ENCODE measurements around the gene C1orf232.

Gene C1orf232

DNA sequence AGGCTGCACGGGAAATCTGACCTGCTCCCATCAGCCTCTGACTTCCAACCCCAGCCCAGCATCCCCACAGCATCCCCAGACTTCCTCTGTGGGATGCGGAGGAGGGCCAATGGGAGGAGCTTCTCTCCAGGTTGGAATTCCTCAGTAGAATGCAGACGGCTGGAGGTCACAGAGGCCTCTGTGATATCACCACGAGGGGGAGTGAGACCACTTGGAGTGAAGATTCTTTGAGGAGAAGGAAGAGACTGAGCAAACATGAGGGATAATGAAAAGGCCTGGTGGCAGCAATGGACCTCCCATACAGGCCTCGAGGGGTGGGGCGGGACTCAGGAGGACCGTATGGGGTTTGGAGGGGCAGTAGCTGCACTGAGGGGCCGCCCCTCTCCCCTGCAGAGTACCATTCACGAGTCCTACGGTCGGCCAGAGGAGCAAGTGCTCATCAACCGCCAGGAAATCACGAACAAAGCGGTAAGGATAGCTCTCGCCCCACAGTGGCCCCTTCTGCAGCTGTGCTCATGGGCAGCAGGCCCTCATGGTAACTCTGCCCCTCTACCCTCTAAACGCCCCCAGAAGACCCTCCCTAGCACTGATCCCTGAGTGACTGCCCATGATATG, 21.7 kb upstream of the C1orf232 start, which contains the start of gene CATSPER4:
Gene CATSPER4 (plus strand): TSS at position 230 of the 615 bp plus-strand sequence. CDS start 26 bp downstream, at position 256.
- Histone ChIP-seq H3K27me3 (ENCODE audit: insufficient read depth, low read length) (no peaks in the 10 kb centered on the region), H3K4me3 (ENCODE audit: low read length) (peak within 1 kb of the TSS; percentile 11; the same call in 1 of the 2 replicates), H3K36me3 (ENCODE audit: insufficient read depth, low read depth, low read length) (0 out of 2 replicates have a peak, but pooled peaks cover 5% of the 10 kb centered on the region), H3K9ac (ENCODE audit: low read depth, low read length) (no peak within 1 kb of the TSS; the same call in 1 of the 2 replicates), H3K27ac (ENCODE audit: low read length) (no peak within 1 kb of the TSS), H3K4me1 (ENCODE audit: insufficient read depth, low read length) (peaks cover 4% of the 10 kb centered on the region; the same call in 1 of the 2 replicates), H3K9me3 (ENCODE audit: insufficient read depth, low read depth, low read length) (no peaks in the 10 kb centered on the region)

DNA sequence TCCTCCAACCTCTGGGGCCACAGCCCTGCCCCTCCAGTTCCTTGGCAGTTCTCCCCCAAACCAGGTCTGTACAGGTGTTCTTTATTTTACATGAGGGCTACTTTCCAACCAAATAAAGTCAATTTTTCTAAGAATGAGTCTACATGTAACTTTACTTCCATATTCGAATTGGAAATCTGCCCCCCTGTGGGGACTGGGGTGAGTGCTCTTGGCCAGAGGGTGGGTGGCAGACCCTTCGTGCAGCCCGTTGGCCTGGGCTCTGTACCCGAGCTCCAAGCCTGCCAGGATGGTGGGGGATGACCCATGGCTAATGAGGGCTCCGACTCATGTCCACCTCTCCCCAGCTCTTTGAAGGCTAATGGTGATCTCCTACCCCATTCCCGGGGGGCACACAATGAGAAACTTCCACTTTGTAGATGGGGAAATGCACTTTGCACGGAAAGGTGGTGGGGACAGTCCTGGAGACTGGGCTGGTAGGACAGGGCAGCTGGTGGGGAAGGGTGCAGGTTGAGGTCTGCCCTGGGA, 21.1 kb upstream of the C1orf232 start:
- H3K27me3 ChIP-seq (ENCODE audit: insufficient read depth, low read length) = no peaks in the 10 kb centered on the region
- peaks cover 4% of the 10 kb centered on the region; the same call in 1 of the 2 replicates for H3K4me1 ChIP-seq (ENCODE audit: insufficient read depth, low read length)
- H3K4me3 ChIP-seq (ENCODE audit: low read length) = no peak overlapping the region
- no peaks in the 10 kb centered on the region for H3K9me3 ChIP-seq (ENCODE audit: insufficient read depth, low read depth, low read length)
- H3K36me3 ChIP-seq (ENCODE audit: insufficient read depth, low read depth, low read length) = 0 out of 2 replicates have a peak, but pooled peaks cover 5% of the 10 kb centered on the region
- H3K27ac ChIP-seq (ENCODE audit: low read length) = no peak overlapping the region
- no peak overlapping the region for H3K9ac ChIP-seq (ENCODE audit: low read depth, low read length)

DNA sequence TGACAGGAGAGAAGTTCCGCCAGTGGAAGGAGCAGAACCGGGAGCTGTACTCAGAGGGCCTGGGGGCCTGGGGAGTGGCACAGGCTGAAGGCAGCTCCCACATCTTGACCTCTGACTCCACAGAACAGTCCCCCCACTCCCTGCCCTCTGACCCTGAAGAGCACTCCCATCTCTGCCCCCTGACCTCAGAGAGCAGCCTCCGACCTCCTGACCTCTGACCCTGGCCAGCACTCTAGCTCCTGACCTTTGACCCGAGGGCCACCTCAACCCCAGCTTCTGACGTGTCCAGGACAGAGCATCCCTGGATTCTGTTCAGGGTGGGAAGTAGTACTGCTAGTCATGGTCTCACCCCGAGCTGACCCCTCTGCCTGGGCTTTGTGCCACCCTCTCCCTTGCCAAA, 20.6 kb upstream of the C1orf232 start:
- Histone ChIP-seq H3K9me3 (ENCODE audit: insufficient read depth, low read depth, low read length) (no peaks in the 10 kb centered on the region), H3K27me3 (ENCODE audit: insufficient read depth, low read length) (no peaks in the 10 kb centered on the region), H3K4me3 (ENCODE audit: low read length) (no peak overlapping the region), H3K27ac (ENCODE audit: low read length) (no peak overlapping the region), H3K36me3 (ENCODE audit: insufficient read depth, low read depth, low read length) (0 out of 2 replicates have a peak, but pooled peaks cover 5% of the 10 kb centered on the region), H3K4me1 (ENCODE audit: insufficient read depth, low read length) (peaks cover 4% of the 10 kb centered on the region; the same call in 1 of the 2 replicates), H3K9ac (ENCODE audit: low read depth, low read length) (no peak overlapping the region)

DNA sequence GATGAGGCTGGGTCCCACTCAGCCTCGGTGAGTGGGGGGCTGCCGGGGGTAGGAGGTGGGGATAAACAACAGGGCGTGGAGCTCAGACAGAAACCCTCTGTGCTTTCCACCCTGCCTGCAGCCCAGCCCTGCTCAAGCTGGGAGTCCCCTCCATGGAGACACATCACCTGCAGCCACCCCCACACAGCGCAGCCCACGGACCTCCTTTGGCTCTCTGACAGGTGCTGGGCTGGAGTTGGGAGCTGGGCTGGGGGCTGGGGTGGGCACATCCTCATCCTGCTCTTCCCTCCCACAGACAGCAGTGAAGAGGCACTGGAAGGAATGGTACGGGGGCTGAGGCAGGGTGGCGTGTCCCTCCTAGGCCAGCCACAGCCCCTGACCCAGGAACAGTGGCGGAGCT, 19.7 kb upstream of the C1orf232 start:
- H3K9ac ChIP-seq (ENCODE audit: low read depth, low read length) = no peak overlapping the region
- H3K36me3 ChIP-seq (ENCODE audit: insufficient read depth, low read depth, low read length) = 0 out of 2 replicates have a peak, but pooled peaks cover 5% of the 10 kb centered on the region
- no peak overlapping the region for H3K27ac ChIP-seq (ENCODE audit: low read length)
- peaks cover 4% of the 10 kb centered on the region; the same call in 1 of the 2 replicates for H3K4me1 ChIP-seq (ENCODE audit: insufficient read depth, low read length)
- H3K27me3 ChIP-seq (ENCODE audit: insufficient read depth, low read length) = no peaks in the 10 kb centered on the region
- H3K9me3 ChIP-seq (ENCODE audit: insufficient read depth, low read depth, low read length) = no peaks in the 10 kb centered on the region
- H3K4me3 ChIP-seq (ENCODE audit: low read length) = no peak overlapping the region

DNA sequence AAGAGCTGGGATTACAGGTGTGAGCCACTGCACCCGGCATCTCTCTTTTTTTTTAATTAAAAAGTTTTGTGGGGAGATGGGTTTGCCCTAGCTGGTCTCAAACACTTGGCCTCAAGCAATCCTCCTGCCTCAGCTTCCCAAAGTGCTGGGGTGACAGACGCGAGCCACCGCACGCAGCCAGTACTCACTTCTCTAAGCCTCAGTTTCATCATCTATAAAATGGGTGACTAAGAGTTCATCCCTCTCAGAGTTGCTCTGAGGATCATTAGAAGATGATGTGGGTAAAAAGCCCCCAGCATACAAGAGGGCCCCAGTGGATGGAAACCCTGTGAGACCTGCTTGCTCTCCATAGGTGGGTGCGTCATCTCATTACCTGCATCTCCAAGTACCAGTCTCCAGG, 19.1 kb upstream of the C1orf232 start:
- Histone ChIP-seq H3K4me1 (ENCODE audit: insufficient read depth, low read length) (peaks cover 4% of the 10 kb centered on the region; the same call in 1 of the 2 replicates), H3K36me3 (ENCODE audit: insufficient read depth, low read depth, low read length) (0 out of 2 replicates have a peak, but pooled peaks cover 5% of the 10 kb centered on the region), H3K27ac (ENCODE audit: low read length) (no peak overlapping the region), H3K27me3 (ENCODE audit: insufficient read depth, low read length) (no peaks in the 10 kb centered on the region), H3K9ac (ENCODE audit: low read depth, low read length) (no peak overlapping the region), H3K9me3 (ENCODE audit: insufficient read depth, low read depth, low read length) (no peaks in the 10 kb centered on the region), H3K4me3 (ENCODE audit: low read length) (no peak overlapping the region)

DNA sequence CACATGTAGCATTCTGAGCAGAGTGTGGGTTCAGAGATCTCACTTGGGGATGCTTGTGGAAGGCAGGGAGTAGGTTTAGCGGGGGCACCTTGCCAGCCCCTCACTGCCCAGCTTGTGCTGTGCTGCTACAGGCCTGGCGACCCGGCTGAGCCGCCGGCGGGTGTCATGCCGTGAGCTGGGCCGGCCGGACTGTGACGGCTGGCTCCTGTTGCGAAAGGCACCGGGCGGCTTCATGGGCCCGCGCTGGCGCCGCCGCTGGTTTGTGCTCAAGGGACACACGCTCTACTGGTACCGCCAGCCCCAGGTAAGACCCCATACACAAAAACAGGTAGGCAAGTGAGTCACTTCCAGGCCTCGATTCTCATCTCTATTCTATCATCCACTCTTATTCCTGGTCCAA, 16.1 kb upstream of the C1orf232 start:
- 0 out of 2 replicates have a peak, but pooled peaks cover 18% of the 10 kb centered on the region for H3K36me3 ChIP-seq (ENCODE audit: insufficient read depth, low read depth, low read length)
- H3K9me3 ChIP-seq (ENCODE audit: insufficient read depth, low read depth, low read length) = no peaks in the 10 kb centered on the region
- H3K9ac ChIP-seq (ENCODE audit: low read depth, low read length) = no peak overlapping the region
- H3K4me3 ChIP-seq (ENCODE audit: low read length) = no peak overlapping the region
- no peak overlapping the region for H3K27ac ChIP-seq (ENCODE audit: low read length)
- no peaks in the 10 kb centered on the region for H3K4me1 ChIP-seq (ENCODE audit: insufficient read depth, low read length)
- no peaks in the 10 kb centered on the region for H3K27me3 ChIP-seq (ENCODE audit: insufficient read depth, low read length)

DNA sequence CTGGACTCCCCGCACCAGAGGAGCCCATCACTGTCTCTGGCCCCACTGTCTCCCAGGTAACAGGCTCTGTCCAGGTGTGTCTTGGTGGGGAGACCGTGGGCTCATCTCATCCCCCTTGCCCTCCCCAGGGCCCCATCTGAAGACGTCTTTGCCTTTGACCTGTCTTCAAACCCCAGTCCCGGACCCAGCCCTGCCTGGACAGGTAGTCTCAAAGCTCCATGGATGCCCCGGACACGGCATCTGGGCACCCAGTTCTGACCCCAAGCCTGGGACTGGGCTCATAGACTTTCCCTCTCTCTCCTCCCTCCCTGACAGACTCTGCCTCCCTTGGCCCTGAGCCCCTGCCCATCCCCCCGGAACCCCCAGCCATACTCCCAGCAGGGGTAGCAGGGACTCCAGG, 15.3 kb upstream of the C1orf232 start:
- no peak overlapping the region for H3K9ac ChIP-seq (ENCODE audit: low read depth, low read length)
- no peaks in the 10 kb centered on the region for H3K9me3 ChIP-seq (ENCODE audit: insufficient read depth, low read depth, low read length)
- H3K27ac ChIP-seq (ENCODE audit: low read length) = no peak overlapping the region
- 0 out of 2 replicates have a peak, but pooled peaks cover 18% of the 10 kb centered on the region for H3K36me3 ChIP-seq (ENCODE audit: insufficient read depth, low read depth, low read length)
- H3K4me3 ChIP-seq (ENCODE audit: low read length) = no peak overlapping the region
- no peaks in the 10 kb centered on the region for H3K27me3 ChIP-seq (ENCODE audit: insufficient read depth, low read length)
- no peaks in the 10 kb centered on the region for H3K4me1 ChIP-seq (ENCODE audit: insufficient read depth, low read length)

DNA sequence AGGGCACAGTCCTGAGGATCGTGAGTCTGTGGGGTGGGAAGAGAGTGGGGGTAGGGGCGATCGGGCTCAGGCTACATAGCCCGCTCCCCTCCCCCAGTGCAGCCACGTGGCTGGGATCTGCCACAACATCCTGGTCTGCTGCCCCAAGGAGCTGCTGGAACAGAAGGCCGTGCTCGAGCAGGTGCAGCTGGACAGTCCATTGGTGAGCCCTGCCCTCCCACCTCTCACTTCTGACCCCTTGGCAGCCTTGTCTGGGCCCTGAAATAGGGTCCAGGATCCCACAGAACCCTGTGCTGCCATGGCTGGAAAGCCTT, 13.6 kb upstream of the C1orf232 start:
- no peak overlapping the region for H3K4me3 ChIP-seq (ENCODE audit: low read length)
- no peaks in the 10 kb centered on the region for H3K9me3 ChIP-seq (ENCODE audit: insufficient read depth, low read depth, low read length)
- no peaks in the 10 kb centered on the region for H3K27me3 ChIP-seq (ENCODE audit: insufficient read depth, low read length)
- 0 out of 2 replicates have a peak, but pooled peaks cover 18% of the 10 kb centered on the region for H3K36me3 ChIP-seq (ENCODE audit: insufficient read depth, low read depth, low read length)
- no peaks in the 10 kb centered on the region; the same call in 1 of the 2 replicates for H3K4me1 ChIP-seq (ENCODE audit: insufficient read depth, low read length)
- H3K27ac ChIP-seq (ENCODE audit: low read length) = no peak overlapping the region
- H3K9ac ChIP-seq (ENCODE audit: low read depth, low read length) = no peak overlapping the region

DNA sequence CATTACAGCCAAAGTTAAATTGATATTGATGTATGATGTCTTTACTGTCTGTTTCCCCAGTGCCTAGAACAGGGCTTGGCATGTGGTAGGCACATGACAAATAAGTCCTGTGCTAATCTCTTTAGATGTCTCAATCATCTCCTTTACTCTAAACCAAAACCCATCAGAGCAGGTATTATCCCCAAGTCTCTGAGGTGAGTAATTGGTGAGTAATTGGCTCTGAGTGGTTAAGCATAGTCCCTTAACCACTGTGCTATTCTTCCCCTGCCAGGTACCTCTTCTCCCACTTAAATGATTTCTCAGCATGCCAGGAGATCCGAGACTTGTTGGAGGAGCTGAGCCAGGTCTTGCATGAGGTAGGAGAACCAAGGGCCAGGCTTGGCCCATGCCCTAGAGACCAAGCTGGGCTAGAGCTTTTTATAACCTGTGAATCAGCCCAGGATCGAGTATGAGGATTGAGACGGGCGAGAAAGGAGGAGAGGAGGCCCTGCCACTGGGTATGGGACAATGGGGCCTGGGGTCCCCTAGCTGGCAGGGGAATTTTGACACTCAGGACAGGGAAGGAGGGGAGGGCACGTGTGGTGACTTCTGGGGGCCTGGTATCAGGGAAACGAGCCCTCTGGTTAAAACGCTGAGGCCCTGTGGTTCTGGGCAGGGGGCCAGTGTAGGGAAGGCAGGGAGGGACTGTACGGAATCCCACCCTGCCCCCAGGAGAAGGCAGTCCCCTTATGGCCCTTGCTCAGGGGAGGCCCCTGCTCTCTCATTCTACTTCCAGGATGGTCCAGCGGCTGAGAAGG, 13.0 kb upstream of the C1orf232 start:
- H3K27me3 ChIP-seq (ENCODE audit: insufficient read depth, low read length) = no peaks in the 10 kb centered on the region
- H3K9me3 ChIP-seq (ENCODE audit: insufficient read depth, low read depth, low read length) = no peaks in the 10 kb centered on the region
- H3K9ac ChIP-seq (ENCODE audit: low read depth, low read length) = no peak overlapping the region
- H3K27ac ChIP-seq (ENCODE audit: low read length) = no peak overlapping the region
- H3K36me3 ChIP-seq (ENCODE audit: insufficient read depth, low read depth, low read length) = 0 out of 2 replicates have a peak, but pooled peaks cover 18% of the 10 kb centered on the region
- no peak overlapping the region for H3K4me3 ChIP-seq (ENCODE audit: low read length)
- no peaks in the 10 kb centered on the region; the same call in 1 of the 2 replicates for H3K4me1 ChIP-seq (ENCODE audit: insufficient read depth, low read length)

DNA sequence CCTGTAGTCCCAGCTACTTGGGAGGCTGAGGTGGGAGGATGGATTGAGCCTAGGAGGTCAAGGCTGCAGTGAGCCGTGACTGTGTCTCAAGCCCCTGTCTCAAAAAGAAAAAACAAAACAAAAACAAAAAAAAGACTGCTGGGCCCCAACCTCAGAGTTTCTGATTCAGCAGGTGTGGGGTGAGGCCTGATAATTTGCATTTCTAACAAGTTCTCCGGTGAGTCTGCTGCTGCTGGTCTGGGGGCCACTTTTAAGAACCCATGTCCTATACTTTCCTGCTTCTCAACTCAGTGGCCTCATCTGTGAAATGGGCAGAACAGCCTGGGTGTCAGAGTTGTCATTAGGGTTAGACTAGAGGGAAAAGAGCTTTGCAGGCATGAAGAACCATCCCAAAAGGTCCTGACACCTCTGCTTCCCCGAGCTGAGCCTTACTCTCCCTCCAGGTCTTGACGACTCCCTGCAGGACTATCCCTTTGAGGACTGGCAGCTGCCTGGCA, 11.3 kb upstream of the C1orf232 start:
- Histone ChIP-seq H3K4me1 (ENCODE audit: insufficient read depth, low read length) (no peaks in the 10 kb centered on the region; the same call in 1 of the 2 replicates), H3K27me3 (ENCODE audit: insufficient read depth, low read length) (no peaks in the 10 kb centered on the region), H3K27ac (ENCODE audit: low read length) (no peak overlapping the region), H3K9me3 (ENCODE audit: insufficient read depth, low read depth, low read length) (no peaks in the 10 kb centered on the region), H3K4me3 (ENCODE audit: low read length) (no peak overlapping the region), H3K36me3 (ENCODE audit: insufficient read depth, low read depth, low read length) (0 out of 2 replicates have a peak, but pooled peaks cover 13% of the 10 kb centered on the region), H3K9ac (ENCODE audit: low read depth, low read length) (no peak overlapping the region)

DNA sequence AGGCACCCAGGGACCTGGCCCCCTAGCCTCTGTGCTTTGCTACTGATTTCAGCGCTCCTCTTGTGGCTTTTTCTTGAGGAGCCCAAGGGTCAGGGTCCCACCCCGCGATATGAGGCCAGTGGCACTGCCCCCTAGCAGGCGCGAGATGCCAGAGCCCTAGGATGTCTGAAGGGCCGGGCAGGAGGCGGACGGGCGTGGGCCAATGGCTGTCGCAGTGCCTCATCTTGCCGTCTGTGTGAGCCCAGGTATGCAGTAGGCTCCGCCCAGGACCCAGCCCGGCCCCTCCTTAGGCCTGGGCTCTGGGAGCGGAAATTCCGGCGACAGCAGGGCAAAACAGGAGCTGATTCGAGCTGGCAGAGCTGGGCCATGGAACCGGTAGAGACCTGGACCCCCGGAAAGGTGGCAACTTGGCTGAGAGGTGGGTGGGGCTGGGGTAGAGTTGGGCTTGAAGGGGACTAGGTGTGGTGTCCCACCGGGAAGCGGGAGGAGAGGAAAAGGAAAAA, 8.5 kb upstream of the C1orf232 start, which contains the start of gene CNKSR1:
Gene CNKSR1 (plus strand): TSS at position 310 of the 503 bp plus-strand sequence. CDS start 57 bp downstream, at position 367.
- 0 out of 2 replicates have a peak, but pooled peaks cover 9% of the 10 kb centered on the region for H3K36me3 ChIP-seq (ENCODE audit: insufficient read depth, low read depth, low read length)
- no peaks in the 10 kb centered on the region for H3K27me3 ChIP-seq (ENCODE audit: insufficient read depth, low read length)
- H3K4me3 ChIP-seq (ENCODE audit: low read length) = peak within 1 kb of the TSS; percentile 76
- peak within 1 kb of the TSS; percentile 75; the same call in 1 of the 2 replicates for H3K9ac ChIP-seq (ENCODE audit: low read depth, low read length)
- H3K27ac ChIP-seq (ENCODE audit: low read length) = no peak within 1 kb of the TSS
- no peaks in the 10 kb centered on the region; the same call in 1 of the 2 replicates for H3K4me1 ChIP-seq (ENCODE audit: insufficient read depth, low read length)
- H3K9me3 ChIP-seq (ENCODE audit: insufficient read depth, low read depth, low read length) = no peaks in the 10 kb centered on the region

All from iPS-20b (cell line).